Right lobe of liver (tissue), 6 donors: ENCODE measurements around the gene ZNF556. TPM values are rescaled to one million over a fixed set of nuclear protein-coding genes. Genes with fewer than 3 reads are reported as not detected.

Experiments
- ATAC-seq, 4 donors: fragments of 200-7000 bp; cut with Tn5 transposase; one replicate each; pipeline ENCODE4 v1.9.1; 2020; ENCODE audit warnings: mild to moderate bottlenecking in 4 of 4, moderate library complexity in 4 of 4
- DNase-seq, 3 donors: peaks; one replicate each; pipeline ENCODE4 v3.0.0-alpha.2; 2020
- H3K27ac ChIP-seq, 3 donors: fragments of 200-600 bp; one replicate each; pipeline ENCODE4 v1.8.0; 2022
- H3K27me3 ChIP-seq, 2 donors: fragments of 200-600 bp; one replicate each; pipeline ENCODE4 v1.8.0; 2022
- H3K36me3 ChIP-seq, 4 donors: fragments of 200-600 bp; sonication (generic) in 1 of 4; one replicate each; pipeline versions ENCODE4 v1.5.1 to v1.8.0; 2017 to 2022; ENCODE audit warnings: control low read depth in 1 of 4
- H3K4me1 ChIP-seq, 4 donors: fragments of 200-600 bp; sonication (generic) in 1 of 4; one replicate each; pipeline versions ENCODE4 v1.5.1 to v1.8.0; 2017 to 2022; ENCODE audit warnings: control low read depth in 1 of 4
- H3K4me3 ChIP-seq, 3 donors: fragments of 200-600 bp; one replicate each; pipeline ENCODE4 v1.8.0; 2022
- H3K9me3 ChIP-seq, 4 donors: fragments of 200-600 bp; sonication (generic) in 1 of 4; one replicate each; pipeline versions ENCODE4 v1.5.1 to v1.8.0; 2017 to 2022; ENCODE audit warnings: control low read depth in 1 of 4
- POLR2A ChIP-seq: fragments of 450-650 bp; IDR thresholded peaks from one replicate; pipeline ENCODE4 v1.6.1; 2017; ENCODE audit warnings: antibody characterized with exemption, mild to moderate bottlenecking
- WGBS: methylation state at CpG from one replicate; pipeline ENCODE4 v1.1.6; 2018; ENCODE audit warnings: low coverage, low lambda C conversion rate; ENCODE audit not compliant: insufficient coverage; ENCODE audit errors: missing lambda C conversion rate; 5-methylcytosine and 5-hydroxymethylcytosine counted together
- intact Hi-C, 2 donors: fragments of 100-400 bp; cut with DNase I; formaldehyde crosslinking; loops; one replicate each; pipeline versions ENCODE4 v1.11.2 to v1.14.1; 2022
- total RNA-seq, 6 experiments: library from RNA; depleted of rRNA in 2 of 6; stranded (reverse); fragments of >200 nt in 2 of 6; fragmentation: NEBNext Ultra II Directional in 3 of 6; extraction: Animal tissue kit (Norgen Biotek cat#: 25700) in 3 of 6; gene quantifications; one replicate each; pipeline versions ENCODE4 v1.1.0 to v1.2.4, GENCODE V29; 2016 to 2023
- TF ChIP-seq, protein P1 (sequence below), 4 donors: fragments of 200-600 bp in 3 of 4; fragments of 450-650 bp in 1 of 4; IDR thresholded peaks; one replicate each; pipeline versions ENCODE4 v1.5.1 to v1.8.0; 2016 to 2022; ENCODE audit warnings: antibody characterized with exemption in 4 of 4, mild to moderate bottlenecking in 2 of 4
- donor health status: DM: no; HTN: yes; CAD: no.
- donor health status: DM: no; HTN: no; CAD: no.
- donor health status: DM: no; HTN: no; CAD: no.
- donor health status: DM: no; HTN: yes; CAD: no.
- donor health status: DM: no; HTN: yes; CAD: no.

ZNF556 gene
- total RNA-seq, 6 experiments from 2014 or later = not detected

DNA sequence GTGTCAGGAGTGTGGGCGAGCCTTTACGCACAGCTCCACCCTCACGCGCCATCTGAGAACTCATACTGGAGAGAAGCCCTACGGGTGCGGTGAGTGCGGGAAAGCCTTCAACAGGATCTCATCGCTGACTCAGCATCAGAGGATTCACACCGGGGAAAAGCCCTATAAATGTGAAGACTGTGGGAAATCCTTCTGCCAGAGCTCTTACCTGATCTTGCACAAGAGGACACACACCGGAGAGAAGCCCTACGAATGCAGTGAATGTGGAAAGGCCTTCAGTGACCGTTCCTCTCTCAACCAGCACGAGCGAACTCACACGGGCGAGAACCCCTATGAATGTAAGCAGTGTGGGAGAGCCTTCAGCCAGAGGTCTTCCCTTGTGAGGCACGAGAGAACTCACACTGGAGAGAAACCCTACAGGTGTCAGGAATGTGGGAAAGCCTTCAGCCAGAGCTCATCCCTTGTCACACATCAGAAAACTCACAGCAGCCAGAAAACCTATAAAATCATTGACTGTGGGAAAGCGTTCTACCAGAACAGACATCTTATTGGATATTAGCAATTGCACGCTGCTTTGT, 32.8 kb upstream of the ZNF556 start:
- no peak for ATAC-seq
- Histone ChIP-seq H3K27ac (no peak overlapping the region), H3K27me3 (no peaks in the 10 kb centered on the region), H3K4me1 (no peaks in the 10 kb centered on the region), H3K4me3 (no peak overlapping the region), H3K9me3 (peaks cover 0 to 40% (median 23%) of the 10 kb centered on the region in 4 donors), H3K36me3 (peaks cover 0 to 26% (median 6%) of the 10 kb centered on the region in 4 donors)
- no peak for DNase-seq
- no peak for TF ChIP-seq POLR2A
- TF ChIP-seq, protein P1, sequence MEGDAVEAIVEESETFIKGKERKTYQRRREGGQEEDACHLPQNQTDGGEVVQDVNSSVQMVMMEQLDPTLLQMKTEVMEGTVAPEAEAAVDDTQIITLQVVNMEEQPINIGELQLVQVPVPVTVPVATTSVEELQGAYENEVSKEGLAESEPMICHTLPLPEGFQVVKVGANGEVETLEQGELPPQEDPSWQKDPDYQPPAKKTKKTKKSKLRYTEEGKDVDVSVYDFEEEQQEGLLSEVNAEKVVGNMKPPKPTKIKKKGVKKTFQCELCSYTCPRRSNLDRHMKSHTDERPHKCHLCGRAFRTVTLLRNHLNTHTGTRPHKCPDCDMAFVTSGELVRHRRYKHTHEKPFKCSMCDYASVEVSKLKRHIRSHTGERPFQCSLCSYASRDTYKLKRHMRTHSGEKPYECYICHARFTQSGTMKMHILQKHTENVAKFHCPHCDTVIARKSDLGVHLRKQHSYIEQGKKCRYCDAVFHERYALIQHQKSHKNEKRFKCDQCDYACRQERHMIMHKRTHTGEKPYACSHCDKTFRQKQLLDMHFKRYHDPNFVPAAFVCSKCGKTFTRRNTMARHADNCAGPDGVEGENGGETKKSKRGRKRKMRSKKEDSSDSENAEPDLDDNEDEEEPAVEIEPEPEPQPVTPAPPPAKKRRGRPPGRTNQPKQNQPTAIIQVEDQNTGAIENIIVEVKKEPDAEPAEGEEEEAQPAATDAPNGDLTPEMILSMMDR (IDR thresholded peaks at IDR 0.05) = no peak
- WGBS = 94% methylated on average over 7 of the region's 19 CpGs
- intact Hi-C loops = no loop called here

DNA sequence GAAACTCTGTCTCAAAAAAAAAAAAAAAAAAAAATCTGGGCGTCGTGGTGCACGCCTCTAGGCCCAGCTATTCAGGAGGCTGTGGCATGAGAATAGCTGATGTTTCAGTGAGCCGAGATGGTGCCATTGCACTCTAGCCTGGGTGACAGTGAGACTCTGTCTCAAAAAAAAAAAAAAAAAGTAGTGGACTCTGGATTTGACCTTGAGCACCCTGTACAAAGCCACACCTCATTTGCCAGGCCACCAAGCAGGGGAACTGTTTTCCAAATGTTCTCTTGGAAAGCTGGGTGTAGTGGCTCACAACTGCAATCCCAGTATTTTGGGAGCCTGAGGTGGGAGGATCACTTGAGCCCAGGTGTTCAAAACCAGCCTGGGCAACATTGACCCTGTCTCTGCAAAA, 29.7 kb upstream of the ZNF556 start:
- no peak overlapping the region for H3K4me3 ChIP-seq
- ATAC-seq (no peak), DNase-seq (no peak)
- no peaks in the 10 kb centered on the region for H3K27me3 ChIP-seq
- WGBS = 93% methylated on average over 2 of the region's 4 CpGs
- no peak overlapping the region for H3K27ac ChIP-seq
- H3K36me3 ChIP-seq = peaks cover 0 to 22% (median 5%) of the 10 kb centered on the region in 4 donors
- intact Hi-C loops = no loop called here
- peaks cover 0 to 36% (median 22%) of the 10 kb centered on the region in 4 donors for H3K9me3 ChIP-seq
- peaks cover 0 to 3% (median 0%) of the 10 kb centered on the region in 4 donors for H3K4me1 ChIP-seq
- no peak for TF ChIP-seq POLR2A
- TF ChIP-seq, protein P1 (IDR thresholded peaks at IDR 0.05) = no peak

DNA sequence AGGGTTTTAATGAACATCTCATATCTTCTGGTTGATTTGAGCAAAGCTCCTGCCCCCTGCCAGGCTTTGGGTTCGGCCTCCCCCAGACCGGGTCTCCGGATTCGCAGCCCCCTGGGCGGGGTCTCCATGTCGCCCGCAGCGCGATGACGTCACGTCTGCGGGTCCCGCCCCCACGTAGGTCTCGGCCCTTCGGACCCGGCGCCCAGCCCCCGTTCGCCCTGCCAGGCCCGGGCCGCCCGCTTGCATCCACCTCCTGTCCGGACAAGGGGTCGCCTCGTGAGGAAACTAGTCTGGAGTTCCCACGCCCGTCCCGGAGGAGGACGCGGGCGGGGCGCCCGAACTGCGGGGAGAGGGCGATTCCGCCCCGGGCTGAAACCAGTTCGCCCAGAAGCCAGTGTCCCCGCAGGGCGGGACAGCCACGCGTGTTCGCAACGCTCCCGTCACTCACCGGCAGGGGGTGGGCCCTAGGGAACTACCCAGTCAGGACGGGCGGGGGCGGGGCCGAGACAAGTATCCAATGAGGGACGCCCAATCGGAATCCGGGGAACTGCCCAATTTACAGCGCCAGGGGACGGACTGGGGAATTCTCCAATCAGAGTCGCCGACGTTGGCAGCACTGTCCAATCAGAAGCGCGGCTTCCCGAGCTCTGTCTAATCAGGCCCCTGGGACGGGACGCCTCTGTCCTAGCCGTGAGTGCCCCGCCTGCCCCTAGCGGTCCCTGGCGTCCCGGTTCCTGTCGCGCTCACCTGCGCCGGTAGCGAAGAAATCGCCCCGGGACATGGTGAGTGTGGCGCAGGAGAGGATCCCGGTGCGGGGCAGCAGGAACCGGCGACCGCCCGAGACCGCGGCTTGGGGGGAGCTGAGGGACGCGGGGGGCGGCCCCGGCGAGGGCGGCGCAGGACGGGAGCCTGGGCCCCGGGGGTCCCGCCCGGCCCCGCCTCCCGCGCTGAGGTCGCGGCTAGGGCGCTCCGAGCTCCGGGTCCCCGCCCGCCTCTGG, 26.0 kb upstream of the ZNF556 start, which contains the start of gene ZNF555:
Gene ZNF555 (plus strand): TSS at position 682 of the 998 bp plus-strand sequence. CDS start 98 bp downstream, at position 780.
- Histone ChIP-seq H3K9me3 (peaks cover 0 to 7% (median 2%) of the 10 kb centered on the region in 4 donors), H3K27me3 (no peaks in the 10 kb centered on the region), H3K36me3 (no peaks in the 10 kb centered on the region), H3K4me3 (peak within 1 kb of the TSS; percentile 67 to 88 (median 82)), H3K27ac (peak within 1 kb of the TSS; percentile 41 to 86 (median 84)), H3K4me1 (peaks cover 0 to 7% (median 0%) of the 10 kb centered on the region in 4 donors)
- intact Hi-C loops = no loop called here
- peak; percentile 98 to 99 (median 99) for ATAC-seq
- WGBS = 0% methylated on average over 4 of the region's 106 CpGs
- DNase-seq = peak; percentile 98 to 99 (median 99)
- TF ChIP-seq, protein P1 (IDR thresholded peaks at IDR 0.05) = peak; percentile 47 to 60 (median 56)
- peak; percentile 63 for TF ChIP-seq POLR2A

DNA sequence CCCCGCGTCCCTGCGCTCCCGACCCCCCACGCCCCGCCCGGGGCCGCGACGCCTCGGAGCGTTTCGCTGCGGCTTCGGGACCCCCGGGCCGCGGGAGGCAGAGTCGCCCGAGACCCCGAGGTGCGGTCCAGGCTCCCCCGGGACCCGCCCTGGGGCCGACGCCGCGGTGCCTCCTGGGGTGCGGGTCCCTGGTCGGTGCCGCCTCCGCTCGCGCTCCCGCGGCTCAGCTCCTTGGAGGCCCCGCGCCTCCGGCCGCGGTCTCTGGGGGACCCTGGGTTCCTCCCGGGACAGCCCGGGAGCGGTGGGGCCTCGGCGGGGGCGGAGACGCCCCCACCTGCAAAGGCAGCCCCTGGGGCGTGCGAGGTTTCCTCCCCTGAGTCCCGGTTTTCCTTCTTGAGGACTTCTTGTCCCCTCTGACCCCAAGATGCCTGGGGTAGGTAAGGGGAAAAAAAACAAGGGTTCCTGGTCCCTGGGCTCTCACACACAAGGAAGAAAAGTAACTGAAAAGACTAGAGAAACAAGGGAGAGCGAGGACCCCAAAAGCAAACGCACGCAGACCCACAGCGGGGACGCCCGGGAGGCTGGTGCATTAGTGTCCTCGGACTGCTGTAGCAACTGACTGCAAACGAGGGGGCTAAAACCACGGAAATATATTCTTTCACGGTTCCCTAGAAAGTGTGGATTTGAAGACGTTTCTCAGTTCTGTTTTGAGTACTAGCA, 25.1 kb upstream of the ZNF556 start:
- Histone ChIP-seq H3K27me3 (no peaks in the 10 kb centered on the region), H3K4me3 (peak overlapping the region; percentile 67 to 88 (median 82)), H3K9me3 (peaks cover 0 to 4% (median 0%) of the 10 kb centered on the region in 4 donors), H3K4me1 (peaks cover 0 to 7% (median 0%) of the 10 kb centered on the region in 4 donors), H3K36me3 (no peaks in the 10 kb centered on the region), H3K27ac (peak overlapping the region in 1 of 3 donors; percentile 84)
- no peak for DNase-seq
- WGBS = 7% methylated on average over 15 of the region's 62 CpGs
- intact Hi-C loops = no loop called here
- no peak for ATAC-seq
- TF ChIP-seq, protein P1 (IDR thresholded peaks at IDR 0.05) = no peak
- no peak for TF ChIP-seq POLR2A
